ENCODE measurements around the gene KMT5C. TPM values are rescaled to one million over a fixed set of nuclear protein-coding genes. Genes with fewer than 3 reads are reported as not detected.

KMT5C gene
- total RNA-seq, 2 donors from 2014 or later, result 73.1 to 80.6 TPM

GRCh38 chr19:55360902-55361301 lies 21.2 kb downstream of the KMT5C start:
- WGBS, 2 experiments (ENCODE audit: insufficient coverage in 1 of 2, insufficient read length in 1 of 2), result 86 to 88% methylated on average over 12 to 16 of the region's 16 CpGs

GRCh38 chr19:55362174-55362989 lies 22.7 kb downstream of the KMT5C start:
- Histone ChIP-seq H3K9ac (ENCODE audit: extremely low read depth, low read length, poor library complexity, severe bottlenecking) (no peak overlapping the region), H3K27ac (ENCODE audit: low read depth, low read length) (no peak overlapping the region), H3K9me3 (ENCODE audit: control insufficient read depth, low read length) (no peaks in the 10 kb centered on the region), H3K4me1 (ENCODE audit: control insufficient read depth, insufficient read depth, low read length) (no peaks in the 10 kb centered on the region), H3K4me3 (ENCODE audit: low read length) (no peak overlapping the region), H3K27me3 (ENCODE audit: control insufficient read depth, insufficient read depth, low read length, poor library complexity, severe bottlenecking) (peaks cover 2% of the 10 kb centered on the region), H3K36me3 (ENCODE audit: control insufficient read depth, insufficient read depth, low read length) (no peaks in the 10 kb centered on the region)
- 87% methylated on average over 24 to 38 of the region's 38 CpGs for WGBS, 2 experiments (ENCODE audit: insufficient coverage in 1 of 2, insufficient read length in 1 of 2)
- TF ChIP-seq CTCF (conservative IDR thresholded peaks at IDR 0.05), result no peak
- Mint-ChIP-seq H3K4me1 (no peaks in the 10 kb centered on the region), H3K27ac (no peak overlapping the region), H3K9me3 (no peaks in the 10 kb centered on the region), H3K36me3 (ENCODE audit: low read depth) (no peaks in the 10 kb centered on the region), H3K27me3 (ENCODE audit: insufficient read depth) (peaks cover 39% of the 10 kb centered on the region), H3K4me3 (no peak overlapping the region)
- DNase-seq, result no peak

More at GRCh38 chr19:55360902-55361301, 21.2 kb downstream of the KMT5C start:
- Histone ChIP-seq H3K27me3 (ENCODE audit: control insufficient read depth, insufficient read depth, low read length, poor library complexity, severe bottlenecking) (peaks cover 17% of the 10 kb centered on the region), H3K9me3 (ENCODE audit: control insufficient read depth, low read length) (no peaks in the 10 kb centered on the region), H3K36me3 (ENCODE audit: control insufficient read depth, insufficient read depth, low read length) (no peaks in the 10 kb centered on the region), H3K27ac (ENCODE audit: low read depth, low read length) (no peak overlapping the region), H3K9ac (ENCODE audit: extremely low read depth, low read length, poor library complexity, severe bottlenecking) (no peak overlapping the region), H3K4me3 (ENCODE audit: low read length) (no peak overlapping the region), H3K4me1 (ENCODE audit: control insufficient read depth, insufficient read depth, low read length) (no peaks in the 10 kb centered on the region)
- no peak for DNase-seq
- no peak for TF ChIP-seq CTCF (conservative IDR thresholded peaks at IDR 0.05)
- Mint-ChIP-seq H3K9me3 (no peaks in the 10 kb centered on the region), H3K27ac (no peak overlapping the region), H3K4me1 (no peaks in the 10 kb centered on the region), H3K36me3 (ENCODE audit: low read depth) (no peaks in the 10 kb centered on the region), H3K27me3 (ENCODE audit: insufficient read depth) (peaks cover 46% of the 10 kb centered on the region), H3K4me3 (no peak overlapping the region)

GRCh38 chr19:55362990-55363716 lies 23.5 kb downstream of the KMT5C start, which contains the start of gene GARIN5B:
Gene GARIN5B, minus strand, starts transcription at chr19:55363260. Its CDS starts 194 bp downstream, at chr19:55363066.
- 73 to 88% methylated on average over 14 to 27 of the region's 27 CpGs for WGBS, 2 experiments (ENCODE audit: insufficient coverage in 1 of 2, insufficient read length in 1 of 2)
- peaks cover 39% of the 10 kb centered on the region for H3K27me3 Mint-ChIP-seq (ENCODE audit: insufficient read depth)
- H3K27me3 ChIP-seq (ENCODE audit: control insufficient read depth, insufficient read depth, low read length, poor library complexity, severe bottlenecking), result peaks cover 5% of the 10 kb centered on the region
- no peak within 1 kb of the TSS for H3K27ac ChIP-seq (ENCODE audit: low read depth, low read length)
- H3K9me3 Mint-ChIP-seq, result no peaks in the 10 kb centered on the region
- H3K9ac ChIP-seq (ENCODE audit: extremely low read depth, low read length, poor library complexity, severe bottlenecking), result no peak within 1 kb of the TSS
- DNase-seq, result no peak
- H3K36me3 ChIP-seq (ENCODE audit: control insufficient read depth, insufficient read depth, low read length), result no peaks in the 10 kb centered on the region
- no peaks in the 10 kb centered on the region for H3K4me1 ChIP-seq (ENCODE audit: control insufficient read depth, insufficient read depth, low read length)
- H3K9me3 ChIP-seq (ENCODE audit: control insufficient read depth, low read length), result no peaks in the 10 kb centered on the region
- no peaks in the 10 kb centered on the region for H3K4me1 Mint-ChIP-seq
- no peaks in the 10 kb centered on the region for H3K36me3 Mint-ChIP-seq (ENCODE audit: low read depth)
- no peak within 1 kb of the TSS for H3K27ac Mint-ChIP-seq
- TF ChIP-seq CTCF (conservative IDR thresholded peaks at IDR 0.05), result no peak
- H3K4me3 Mint-ChIP-seq, result no peak within 1 kb of the TSS
- no peak within 1 kb of the TSS for H3K4me3 ChIP-seq (ENCODE audit: low read length)

Data from endodermal cell (in vitro differentiated cells).